Measurements from ENCODE around the gene TRIM34.
"Not testable (repeated sequence)": the region's sequence is repeated elsewhere in the genome, so short reads cannot be mapped to it uniquely, and the experiment has no call there.

Gene TRIM34

DNA sequence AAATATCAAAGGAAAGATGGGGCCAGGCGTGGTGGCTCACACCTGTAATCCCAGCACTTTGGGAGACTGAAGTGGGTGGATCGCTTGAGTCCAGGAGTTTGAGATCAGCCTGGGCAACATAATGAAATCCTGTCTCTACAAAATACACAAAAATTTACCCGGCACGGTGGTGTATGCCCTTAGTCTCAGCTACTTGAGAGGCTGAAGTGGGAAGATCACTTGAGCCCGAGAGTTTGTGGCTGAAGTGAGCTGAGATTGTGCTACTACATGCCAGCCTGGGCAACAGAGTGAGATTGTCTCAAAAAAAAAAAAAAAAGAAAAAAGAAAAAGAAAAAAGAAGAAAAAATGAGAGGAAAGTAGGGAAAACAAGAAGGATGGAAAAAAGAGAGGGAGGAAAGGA lies 32.2 kb upstream of the TRIM34 start:
- no peak overlapping the region for H3K4me3 ChIP-seq (ENCODE audit: low read depth, low read length)
- TF ChIP-seq, protein P1, sequence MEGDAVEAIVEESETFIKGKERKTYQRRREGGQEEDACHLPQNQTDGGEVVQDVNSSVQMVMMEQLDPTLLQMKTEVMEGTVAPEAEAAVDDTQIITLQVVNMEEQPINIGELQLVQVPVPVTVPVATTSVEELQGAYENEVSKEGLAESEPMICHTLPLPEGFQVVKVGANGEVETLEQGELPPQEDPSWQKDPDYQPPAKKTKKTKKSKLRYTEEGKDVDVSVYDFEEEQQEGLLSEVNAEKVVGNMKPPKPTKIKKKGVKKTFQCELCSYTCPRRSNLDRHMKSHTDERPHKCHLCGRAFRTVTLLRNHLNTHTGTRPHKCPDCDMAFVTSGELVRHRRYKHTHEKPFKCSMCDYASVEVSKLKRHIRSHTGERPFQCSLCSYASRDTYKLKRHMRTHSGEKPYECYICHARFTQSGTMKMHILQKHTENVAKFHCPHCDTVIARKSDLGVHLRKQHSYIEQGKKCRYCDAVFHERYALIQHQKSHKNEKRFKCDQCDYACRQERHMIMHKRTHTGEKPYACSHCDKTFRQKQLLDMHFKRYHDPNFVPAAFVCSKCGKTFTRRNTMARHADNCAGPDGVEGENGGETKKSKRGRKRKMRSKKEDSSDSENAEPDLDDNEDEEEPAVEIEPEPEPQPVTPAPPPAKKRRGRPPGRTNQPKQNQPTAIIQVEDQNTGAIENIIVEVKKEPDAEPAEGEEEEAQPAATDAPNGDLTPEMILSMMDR (IDR thresholded peaks at IDR 0.05; ENCODE audit: borderline replicate concordance, insufficient read depth, low read depth, low read length) = no peak

DNA sequence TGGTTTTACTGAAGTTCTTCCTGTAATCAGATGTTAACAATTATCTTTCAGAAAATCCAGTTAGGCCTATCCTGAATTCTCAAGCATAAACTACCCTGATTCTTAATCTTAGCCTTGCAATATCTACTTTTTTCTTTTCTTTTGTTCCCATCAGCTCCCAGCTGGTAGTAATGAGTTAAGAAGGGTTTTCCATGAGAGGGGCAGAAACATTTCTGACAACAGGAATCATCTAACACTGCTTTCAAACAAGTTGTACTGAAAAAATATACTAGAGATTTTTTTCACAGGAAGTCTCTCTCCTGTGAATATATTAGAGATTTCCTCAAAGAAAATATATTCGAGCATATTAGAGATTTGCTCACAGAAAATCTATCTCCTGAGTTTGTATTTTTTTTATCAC lies 31.7 kb upstream of the TRIM34 start:
- H3K4me3 ChIP-seq (ENCODE audit: low read depth, low read length) = no peak overlapping the region
- TF ChIP-seq, protein P1 (IDR thresholded peaks at IDR 0.05; ENCODE audit: borderline replicate concordance, insufficient read depth, low read depth, low read length) = no peak

DNA sequence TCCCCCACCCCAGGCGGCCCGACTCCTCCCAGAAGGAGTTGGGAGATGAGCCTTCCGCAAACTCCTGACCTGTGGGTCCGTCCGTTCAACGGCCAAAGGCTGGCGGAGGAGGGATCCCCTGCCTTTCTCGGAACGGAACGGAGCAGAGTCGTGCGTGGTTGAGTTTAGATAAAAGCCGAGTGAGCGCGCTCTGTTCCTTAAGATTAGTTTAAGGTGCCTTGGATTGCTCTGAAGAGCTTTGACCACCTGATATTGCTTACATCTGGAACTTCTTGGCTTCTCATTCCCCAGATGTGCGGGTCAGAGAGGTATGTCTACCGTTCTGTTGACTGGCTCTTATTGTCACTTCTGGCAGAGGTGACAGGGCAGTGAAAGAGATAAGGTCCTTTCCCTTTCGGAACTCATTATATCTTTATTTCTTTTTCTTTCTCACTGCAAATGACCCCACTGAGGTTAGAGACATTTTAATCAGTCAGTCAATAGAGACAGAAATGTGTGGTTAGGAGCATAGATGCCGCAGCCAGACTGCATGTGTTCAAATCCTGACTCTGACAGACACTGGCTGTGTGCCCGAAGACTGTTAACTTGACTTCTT lies 28.1 kb upstream of the TRIM34 start, which contains the start of gene TRIM6:
TRIM6 (plus strand) TSS at position 31 of the 595 bp plus-strand sequence; CDS start at position 292, 261 bp downstream.
- TF ChIP-seq, protein P1 (IDR thresholded peaks at IDR 0.05; ENCODE audit: borderline replicate concordance, insufficient read depth, low read depth, low read length) = no peak
- H3K4me3 ChIP-seq (ENCODE audit: low read depth, low read length) = peak within 1 kb of the TSS; percentile 56

DNA sequence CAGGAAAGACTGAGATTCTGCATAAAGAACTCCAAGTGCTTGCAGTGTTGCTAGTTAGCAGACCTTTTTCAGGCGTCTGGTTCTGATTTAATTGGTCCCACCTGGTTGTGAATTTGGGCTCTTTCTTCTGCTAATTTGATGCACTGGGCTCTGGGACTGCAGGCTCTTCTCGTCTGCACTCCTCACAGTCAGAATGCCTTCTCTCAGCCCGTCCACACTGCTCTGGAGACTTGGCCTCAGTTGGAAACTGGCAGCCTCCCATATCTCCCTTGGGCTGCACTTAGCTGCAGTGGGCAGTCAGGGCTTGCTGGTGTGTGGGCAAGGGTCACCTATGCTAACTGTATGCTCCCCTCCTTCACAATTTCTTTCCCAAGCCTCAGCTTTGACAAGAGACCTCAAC lies 26.8 kb upstream of the TRIM34 start:
- no peak overlapping the region for H3K4me3 ChIP-seq (ENCODE audit: low read depth, low read length)
- TF ChIP-seq, protein P1 (IDR thresholded peaks at IDR 0.05; ENCODE audit: borderline replicate concordance, insufficient read depth, low read depth, low read length) = no peak

DNA sequence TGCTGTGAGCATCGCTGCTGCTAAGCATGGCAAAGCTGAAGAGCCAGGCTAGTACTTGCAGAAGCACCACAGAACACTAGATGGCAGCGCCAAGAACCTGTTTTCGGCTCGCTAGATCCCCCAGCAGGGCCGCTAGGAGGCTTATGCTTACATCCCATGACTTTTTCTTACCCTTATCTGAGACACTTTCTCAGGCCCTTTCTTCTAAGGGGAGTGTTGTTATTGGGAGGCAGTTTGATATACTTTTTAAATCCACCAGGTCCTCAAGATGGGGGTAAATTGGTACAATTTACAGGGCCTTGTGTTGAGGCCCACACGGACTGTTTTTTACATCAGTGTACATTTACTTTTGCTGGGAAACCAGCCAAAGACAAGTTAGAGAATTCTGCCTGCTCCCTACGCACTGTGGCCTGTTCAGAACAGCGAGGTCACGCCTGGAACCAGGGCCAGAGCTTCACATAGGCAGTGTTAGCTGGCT lies 24.4 kb upstream of the TRIM34 start:
- TF ChIP-seq, protein P1 (IDR thresholded peaks at IDR 0.05; ENCODE audit: borderline replicate concordance, insufficient read depth, low read depth, low read length) = peak; percentile 88
- no peak overlapping the region for H3K4me3 ChIP-seq (ENCODE audit: low read depth, low read length)

DNA sequence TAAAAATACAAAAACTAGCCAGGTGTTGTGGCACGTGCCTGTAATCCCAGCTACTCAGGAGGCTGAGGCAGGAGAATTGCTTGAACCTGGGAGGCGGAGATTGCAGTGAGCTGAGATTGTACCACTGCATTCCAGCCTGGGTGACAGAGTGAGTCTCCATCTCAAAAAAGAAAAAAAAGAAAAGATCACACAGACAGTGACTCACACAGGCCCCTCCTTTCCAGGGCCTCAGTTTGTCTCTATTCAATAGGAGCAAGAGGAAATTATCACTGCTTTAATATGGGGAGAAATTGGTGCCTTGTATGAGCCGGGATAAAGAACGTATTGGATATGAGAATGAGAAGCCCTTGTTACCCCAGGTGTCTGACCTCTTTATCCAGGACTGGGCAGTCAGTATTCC lies 22.0 kb upstream of the TRIM34 start:
- not testable (repeated sequence) for H3K4me3 ChIP-seq (ENCODE audit: low read depth, low read length)

DNA sequence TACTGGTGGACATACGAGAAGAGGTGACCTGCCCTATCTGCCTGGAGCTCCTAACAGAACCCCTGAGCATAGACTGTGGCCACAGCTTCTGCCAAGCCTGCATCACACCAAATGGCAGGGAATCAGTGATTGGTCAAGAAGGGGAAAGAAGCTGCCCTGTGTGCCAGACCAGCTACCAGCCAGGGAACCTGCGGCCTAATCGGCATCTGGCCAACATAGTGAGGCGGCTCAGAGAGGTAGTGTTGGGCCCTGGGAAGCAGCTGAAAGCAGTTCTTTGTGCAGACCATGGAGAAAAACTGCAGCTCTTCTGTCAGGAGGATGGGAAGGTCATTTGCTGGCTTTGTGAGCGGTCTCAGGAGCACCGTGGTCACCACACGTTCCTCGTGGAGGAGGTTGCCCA lies 21.5 kb upstream of the TRIM34 start:
- no peak overlapping the region for H3K4me3 ChIP-seq (ENCODE audit: low read depth, low read length)
- TF ChIP-seq, protein P1 (IDR thresholded peaks at IDR 0.05; ENCODE audit: borderline replicate concordance, insufficient read depth, low read depth, low read length) = no peak
